Stimulated activated memory B cell treated with anti-CD40 and anti-IgM and Interleukin-4, amounts not matched to agents 10 μg/mL and 1 μg/mL and 100 μg/mL, for 72 hours (primary cell): ENCODE measurements around the gene CRMP1.

Experiments used
- ATAC-seq: fragments of 150-1000 bp; cut with Tn5 transposase; 2 replicates; pipeline ENCODE4 v1.10.0; 2021
- H3K27ac Mint-ChIP-seq: one replicate; pipeline ENCODE4 v1.8.0; 2022; ENCODE audit warnings: mild to moderate bottlenecking, mixed read lengths
- H3K27me3 Mint-ChIP-seq: one replicate; pipeline ENCODE4 v1.8.0; 2022; ENCODE audit warnings: mixed read lengths
- H3K36me3 Mint-ChIP-seq: one replicate; pipeline ENCODE4 v1.8.0; 2022; ENCODE audit warnings: mixed read lengths
- H3K4me1 Mint-ChIP-seq: one replicate; pipeline ENCODE4 v1.8.0; 2022; ENCODE audit warnings: mixed read lengths
- H3K4me3 Mint-ChIP-seq: one replicate; pipeline ENCODE4 v1.8.0; 2022; ENCODE audit warnings: mild to moderate bottlenecking, moderate library complexity, mixed read lengths
- H3K9me3 Mint-ChIP-seq: one replicate; pipeline ENCODE4 v1.8.0; 2022; ENCODE audit warnings: mixed read lengths

The CRMP1 gene

DNA sequence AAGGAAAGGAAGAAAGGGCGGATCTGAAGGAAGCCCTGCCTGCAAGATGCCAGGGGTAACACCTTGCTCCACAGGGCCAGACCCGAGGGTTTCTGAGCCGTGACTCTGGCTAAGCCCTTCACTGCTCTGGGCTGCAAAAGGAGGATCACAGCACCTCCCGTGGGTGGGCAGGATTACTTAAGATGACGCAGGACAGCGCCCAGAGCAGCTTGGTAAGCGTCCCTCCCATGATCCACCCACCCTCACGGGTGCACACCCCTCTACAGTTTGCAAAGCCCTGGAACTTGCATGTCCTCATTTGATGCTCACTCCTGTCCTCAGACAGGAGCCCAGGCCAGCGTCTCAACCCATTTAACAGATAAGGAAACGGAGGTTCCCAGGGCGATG lies 64.9 kb downstream of the CRMP1 start:
- no peak overlapping the region for H3K27ac Mint-ChIP-seq
- no peaks in the 10 kb centered on the region for H3K27me3 Mint-ChIP-seq
- no peak overlapping the region for H3K4me3 Mint-ChIP-seq
- ATAC-seq: no peak
- H3K36me3 Mint-ChIP-seq: no peaks in the 10 kb centered on the region
- no peaks in the 10 kb centered on the region for H3K9me3 Mint-ChIP-seq
- H3K4me1 Mint-ChIP-seq: no peaks in the 10 kb centered on the region

GRCh38 chr4:5827108-5828004 lies 65.5 kb downstream of the CRMP1 start:
- H3K9me3 Mint-ChIP-seq: no peaks in the 10 kb centered on the region
- no peak for ATAC-seq
- no peaks in the 10 kb centered on the region for H3K36me3 Mint-ChIP-seq
- no peaks in the 10 kb centered on the region for H3K4me1 Mint-ChIP-seq
- no peaks in the 10 kb centered on the region for H3K27me3 Mint-ChIP-seq
- H3K27ac Mint-ChIP-seq: no peak overlapping the region
- no peak overlapping the region for H3K4me3 Mint-ChIP-seq

GRCh38 chr4:5826437-5827107 lies 66.3 kb downstream of the CRMP1 start:
- Mint-ChIP-seq H3K4me3 (no peak overlapping the region), H3K27ac (no peak overlapping the region), H3K4me1 (no peaks in the 10 kb centered on the region), H3K27me3 (no peaks in the 10 kb centered on the region), H3K36me3 (no peaks in the 10 kb centered on the region), H3K9me3 (no peaks in the 10 kb centered on the region)
- ATAC-seq: no peak

DNA sequence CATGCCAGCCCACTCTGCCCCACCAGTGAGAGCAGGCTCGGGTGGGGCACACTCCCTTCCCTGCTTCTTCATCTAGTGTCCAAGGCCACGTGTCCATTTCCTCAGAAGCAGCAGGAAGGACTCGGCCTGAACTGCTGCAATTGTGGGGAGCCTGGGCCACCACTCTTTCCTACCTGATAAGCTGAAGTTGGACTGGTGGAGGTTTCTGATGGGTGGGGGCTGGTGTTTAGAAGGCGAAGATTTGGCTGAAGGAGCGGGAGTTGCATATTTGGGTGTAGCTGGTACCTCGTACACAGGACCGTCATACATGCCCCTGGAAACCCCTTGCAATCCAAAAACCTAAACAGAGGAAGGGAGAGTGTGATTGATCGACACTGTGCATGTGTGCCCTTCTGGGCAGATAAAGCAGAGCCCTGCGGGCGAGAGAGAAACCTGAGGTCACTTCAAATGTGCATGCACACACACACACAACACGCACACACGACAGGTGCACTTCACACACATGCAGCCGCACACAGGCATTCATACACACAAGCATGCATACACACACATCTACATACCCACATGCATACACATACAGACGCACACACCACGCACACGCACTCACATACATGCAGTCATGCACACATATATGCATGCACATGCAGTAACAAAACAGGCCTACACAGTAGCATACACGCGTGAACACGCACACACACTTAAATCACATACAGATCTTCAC lies 67.4 kb downstream of the CRMP1 start:
- H3K4me1 Mint-ChIP-seq: no peaks in the 10 kb centered on the region
- ATAC-seq: no peak
- no peak overlapping the region for H3K27ac Mint-ChIP-seq
- no peaks in the 10 kb centered on the region for H3K36me3 Mint-ChIP-seq
- H3K27me3 Mint-ChIP-seq: no peaks in the 10 kb centered on the region
- no peaks in the 10 kb centered on the region for H3K9me3 Mint-ChIP-seq
- no peak overlapping the region for H3K4me3 Mint-ChIP-seq

DNA sequence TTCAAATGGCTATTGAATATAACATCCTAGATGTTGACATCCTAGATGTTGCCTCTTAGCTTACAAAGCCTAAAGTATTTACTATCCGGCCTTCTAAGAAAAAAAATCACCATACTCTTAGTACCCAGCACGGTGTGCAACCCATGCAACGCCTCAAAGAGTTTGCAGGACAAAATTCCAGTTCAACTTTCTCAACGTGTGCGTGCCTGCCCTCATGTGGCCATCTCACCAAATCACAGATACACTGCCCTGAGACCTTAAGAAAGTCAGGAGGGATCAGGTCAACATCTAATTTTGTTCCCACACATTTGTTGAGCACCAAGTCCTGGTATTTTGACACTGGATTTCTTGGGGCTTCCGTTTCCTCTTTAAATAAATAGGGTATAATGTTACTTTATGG lies 68.3 kb downstream of the CRMP1 start:
- H3K27me3 Mint-ChIP-seq: no peaks in the 10 kb centered on the region
- no peak overlapping the region for H3K4me3 Mint-ChIP-seq
- no peak for ATAC-seq
- no peak overlapping the region for H3K27ac Mint-ChIP-seq
- no peaks in the 10 kb centered on the region for H3K9me3 Mint-ChIP-seq
- no peaks in the 10 kb centered on the region for H3K36me3 Mint-ChIP-seq
- no peaks in the 10 kb centered on the region for H3K4me1 Mint-ChIP-seq

GRCh38 chr4:5824227-5824626 lies 68.7 kb downstream of the CRMP1 start:
- Mint-ChIP-seq H3K4me3 (no peak overlapping the region), H3K36me3 (no peaks in the 10 kb centered on the region), H3K9me3 (no peaks in the 10 kb centered on the region), H3K4me1 (no peaks in the 10 kb centered on the region), H3K27me3 (no peaks in the 10 kb centered on the region), H3K27ac (no peak overlapping the region)
- no peak for ATAC-seq

GRCh38 chr4:5823542-5824211 lies 69.2 kb downstream of the CRMP1 start:
- Mint-ChIP-seq H3K36me3 (no peaks in the 10 kb centered on the region), H3K9me3 (no peaks in the 10 kb centered on the region), H3K4me1 (no peaks in the 10 kb centered on the region), H3K4me3 (no peak overlapping the region), H3K27ac (no peak overlapping the region), H3K27me3 (no peaks in the 10 kb centered on the region)
- ATAC-seq: no peak

GRCh38 chr4:5822619-5823018 lies 70.3 kb downstream of the CRMP1 start:
- no peak for ATAC-seq
- no peaks in the 10 kb centered on the region for H3K27me3 Mint-ChIP-seq
- H3K4me1 Mint-ChIP-seq: no peaks in the 10 kb centered on the region
- H3K9me3 Mint-ChIP-seq: no peaks in the 10 kb centered on the region
- no peaks in the 10 kb centered on the region for H3K36me3 Mint-ChIP-seq
- H3K27ac Mint-ChIP-seq: no peak overlapping the region
- H3K4me3 Mint-ChIP-seq: no peak overlapping the region

GRCh38 chr4:5821665-5822358 lies 71.1 kb downstream of the CRMP1 start:
- H3K27me3 Mint-ChIP-seq: peaks cover 3% of the 10 kb centered on the region
- no peak for ATAC-seq
- H3K4me1 Mint-ChIP-seq: no peaks in the 10 kb centered on the region
- no peaks in the 10 kb centered on the region for H3K9me3 Mint-ChIP-seq
- H3K27ac Mint-ChIP-seq: no peak overlapping the region
- no peaks in the 10 kb centered on the region for H3K36me3 Mint-ChIP-seq
- H3K4me3 Mint-ChIP-seq: no peak overlapping the region

DNA sequence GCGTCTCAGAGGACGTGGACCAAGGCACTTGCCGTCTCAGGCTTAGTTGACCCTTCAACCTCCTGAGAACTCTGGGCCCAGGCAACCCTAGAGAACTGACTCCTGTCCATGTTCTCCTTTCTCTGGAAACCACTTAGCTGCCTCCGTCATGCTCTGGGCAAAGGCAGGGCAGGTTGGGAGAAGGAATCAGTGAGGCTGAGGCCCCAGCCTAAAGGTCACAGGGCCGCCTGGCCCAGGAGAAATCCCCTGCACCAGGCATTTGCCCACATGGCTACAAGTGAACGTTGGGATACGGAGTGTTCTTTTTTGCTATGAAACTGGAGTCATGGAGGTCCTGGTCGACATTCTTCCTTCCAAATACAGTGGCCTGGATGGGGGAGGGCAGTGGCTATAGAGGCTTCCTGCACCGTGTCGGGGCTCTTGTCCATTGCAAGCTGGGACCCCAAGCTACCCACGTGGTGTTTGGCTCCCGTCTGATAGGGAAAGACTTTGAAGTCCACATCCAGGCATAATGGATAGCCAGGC lies 76.0 kb downstream of the CRMP1 start:
- peaks cover 28% of the 10 kb centered on the region for H3K27me3 Mint-ChIP-seq
- H3K4me3 Mint-ChIP-seq: no peak overlapping the region
- no peaks in the 10 kb centered on the region for H3K4me1 Mint-ChIP-seq
- H3K9me3 Mint-ChIP-seq: no peaks in the 10 kb centered on the region
- H3K27ac Mint-ChIP-seq: no peak overlapping the region
- no peak for ATAC-seq
- no peaks in the 10 kb centered on the region for H3K36me3 Mint-ChIP-seq

GRCh38 chr4:5816101-5816500 lies 76.8 kb downstream of the CRMP1 start:
- no peak for ATAC-seq
- Mint-ChIP-seq H3K36me3 (no peaks in the 10 kb centered on the region), H3K27ac (no peak overlapping the region), H3K4me1 (no peaks in the 10 kb centered on the region), H3K27me3 (peaks cover 28% of the 10 kb centered on the region), H3K9me3 (no peaks in the 10 kb centered on the region), H3K4me3 (no peak overlapping the region)

DNA sequence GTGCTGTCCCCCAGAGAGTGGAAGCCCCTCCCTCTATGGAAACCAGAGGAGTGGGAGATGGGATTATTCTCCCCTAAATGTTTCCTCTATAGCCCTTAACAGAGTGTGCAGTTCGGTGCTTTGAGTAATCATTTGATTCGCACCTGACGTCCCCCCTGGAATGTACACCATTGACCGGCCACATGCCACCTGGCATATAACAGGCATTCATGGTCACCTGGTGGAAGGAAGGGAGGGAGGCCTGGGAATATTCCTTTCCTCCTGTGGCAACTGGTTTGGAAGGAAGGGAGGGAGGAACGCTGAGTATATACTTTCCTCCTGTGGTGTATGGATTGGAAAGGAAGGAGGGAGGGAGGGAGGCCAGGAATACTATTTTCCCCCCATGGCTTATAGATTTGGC lies 77.2 kb downstream of the CRMP1 start:
- Mint-ChIP-seq H3K4me1 (no peaks in the 10 kb centered on the region), H3K9me3 (no peaks in the 10 kb centered on the region), H3K27ac (no peak overlapping the region), H3K4me3 (no peak overlapping the region), H3K27me3 (peaks cover 28% of the 10 kb centered on the region), H3K36me3 (no peaks in the 10 kb centered on the region)
- ATAC-seq: no peak

DNA sequence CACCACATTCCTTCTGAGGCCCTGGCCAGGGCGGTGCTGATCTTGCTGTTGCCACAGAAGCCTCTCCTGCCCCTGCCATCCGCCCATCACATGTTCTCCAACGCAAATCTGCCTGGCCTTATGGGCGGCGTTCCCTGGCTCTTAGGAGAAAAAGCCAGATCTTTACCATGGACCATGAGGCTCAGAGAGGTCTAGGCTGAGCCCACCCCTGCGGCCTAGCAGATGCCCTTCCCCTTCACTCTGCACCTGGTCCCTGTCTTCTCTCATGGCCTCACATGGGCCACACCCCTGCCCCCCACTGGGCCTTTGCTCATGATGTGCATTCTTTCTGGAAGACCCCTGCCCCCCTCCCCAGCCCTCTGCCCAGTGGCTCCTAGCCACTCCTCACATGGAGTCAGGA lies 78.5 kb downstream of the CRMP1 start:
- no peaks in the 10 kb centered on the region for H3K9me3 Mint-ChIP-seq
- ATAC-seq: no peak
- no peak overlapping the region for H3K27ac Mint-ChIP-seq
- H3K27me3 Mint-ChIP-seq: peaks cover 28% of the 10 kb centered on the region
- H3K4me3 Mint-ChIP-seq: no peak overlapping the region
- H3K36me3 Mint-ChIP-seq: no peaks in the 10 kb centered on the region
- no peaks in the 10 kb centered on the region for H3K4me1 Mint-ChIP-seq

DNA sequence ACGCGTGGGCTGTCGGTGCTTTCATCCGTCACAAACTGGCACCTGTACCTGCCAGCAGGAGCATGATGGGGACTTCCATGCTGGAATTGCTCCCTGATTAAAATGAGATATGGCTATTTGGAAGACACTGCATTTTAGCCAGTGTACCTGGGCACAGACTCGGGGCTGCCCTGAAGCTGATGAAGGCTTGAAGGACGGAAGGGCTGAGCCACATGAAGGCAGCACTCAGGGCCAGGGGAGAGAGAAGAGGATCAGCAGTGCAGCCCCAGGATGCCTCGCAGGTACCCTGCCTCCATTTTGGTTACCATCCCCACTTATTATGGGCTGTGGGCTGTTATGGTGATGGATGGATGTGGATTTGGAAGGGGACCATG lies 79.0 kb downstream of the CRMP1 start:
- ATAC-seq: no peak
- H3K27ac Mint-ChIP-seq: no peak overlapping the region
- H3K4me1 Mint-ChIP-seq: no peaks in the 10 kb centered on the region
- H3K27me3 Mint-ChIP-seq: peaks cover 28% of the 10 kb centered on the region
- no peak overlapping the region for H3K4me3 Mint-ChIP-seq
- H3K36me3 Mint-ChIP-seq: no peaks in the 10 kb centered on the region
- no peaks in the 10 kb centered on the region for H3K9me3 Mint-ChIP-seq
